Measurements from ENCODE around the gene HAUS5. TPM values are rescaled to one million over a fixed set of nuclear protein-coding genes. Genes with fewer than 3 reads are reported as not detected.
A peak's percentile ranks its signal among the peaks of the same experiment; 100 is the strongest.

Gene HAUS5
- total RNA-seq, 1 experiment from 2014 or later: 9.7 TPM

DNA sequence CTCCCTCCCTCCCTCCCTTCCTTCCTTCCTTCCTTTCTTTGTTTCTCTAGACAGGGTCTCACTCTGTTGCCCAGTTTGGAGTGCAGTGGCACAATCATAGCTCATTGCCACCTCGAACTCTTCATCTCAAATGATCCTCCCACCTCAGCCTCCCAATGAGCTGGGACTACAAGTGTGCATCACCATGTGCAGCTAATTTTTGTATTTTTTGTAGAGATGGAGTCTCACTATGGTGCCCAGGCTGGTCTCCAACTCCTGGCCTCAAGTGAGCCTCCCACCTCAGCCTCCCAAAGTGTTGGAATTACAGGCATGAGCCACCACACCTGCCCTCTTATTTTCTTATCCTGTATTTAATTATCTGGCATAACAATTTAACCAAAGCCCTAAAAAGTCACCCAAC is 58.2 kb downstream of the HAUS5 start:
- no peak for DNase-seq (ENCODE audit: low read depth)

DNA sequence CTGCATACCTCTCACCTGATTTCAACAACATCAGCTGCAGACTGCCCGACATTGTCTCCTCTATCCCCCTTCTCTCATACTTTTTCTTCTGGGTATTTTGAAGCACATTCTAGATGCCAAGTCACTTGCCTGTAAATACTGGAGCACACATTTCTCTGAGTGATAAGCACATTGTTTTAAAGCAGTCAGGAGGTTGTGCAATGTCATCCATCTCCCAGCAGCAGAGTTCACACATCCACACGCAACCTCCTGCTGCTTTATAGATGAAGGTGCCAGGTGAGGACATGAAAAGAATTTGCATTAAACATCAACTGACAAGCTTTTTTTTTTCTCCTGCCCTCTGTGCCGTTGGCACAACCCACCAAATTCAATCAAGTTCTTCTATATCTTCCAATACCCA is 59.3 kb downstream of the HAUS5 start:
- no peak for DNase-seq (ENCODE audit: low read depth)

DNA sequence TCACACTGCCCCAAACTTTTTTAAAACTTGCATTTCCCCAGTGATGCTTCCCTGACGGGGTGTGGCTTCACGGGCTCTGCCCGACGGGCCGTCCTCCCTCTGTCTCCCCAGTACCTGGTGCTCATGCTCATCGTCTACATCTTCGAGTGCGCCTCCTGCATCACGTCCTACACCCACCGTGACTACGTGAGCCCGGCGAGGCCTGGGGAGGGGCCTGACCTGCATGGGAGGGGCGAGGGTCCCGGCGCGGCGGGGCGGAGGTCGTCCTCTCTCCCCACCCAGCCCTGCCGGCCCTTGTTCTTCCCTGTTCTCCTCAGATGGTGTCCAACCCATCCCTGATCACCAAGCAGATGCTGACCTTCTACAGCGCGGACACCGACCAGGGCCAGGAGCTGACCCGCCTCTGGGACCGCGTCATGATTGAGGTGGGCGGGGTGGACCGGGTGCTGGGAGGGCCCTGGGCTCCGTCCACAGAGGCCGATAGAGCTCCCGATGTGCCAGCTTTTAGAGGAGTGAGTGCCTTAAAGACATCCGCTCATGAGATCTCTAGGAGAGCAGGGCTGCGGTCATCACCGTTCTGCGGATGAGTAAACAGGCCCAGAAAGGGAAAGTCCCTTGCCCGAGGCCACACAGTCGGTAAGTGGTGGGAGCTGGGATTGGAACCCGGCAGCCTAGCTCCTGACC is 60.7 kb downstream of the HAUS5 start:
- DNase-seq (ENCODE audit: low read depth): peak; percentile 94

Other genes with a start within 250 kb of the HAUS5 start
- gene GPR42, start 241.7 kb upstream of the HAUS5 start, total RNA-seq (2014; rRNA removed; shearing (Covaris generic)): not detected in 2 replicates
- gene FFAR2, start 164.5 kb upstream of the HAUS5 start, total RNA-seq (2014; rRNA removed; shearing (Covaris generic)): not detected in 2 replicates
- not detected in 2 replicates for gene KRTDAP, start 122.3 kb upstream of the HAUS5 start, total RNA-seq (2014; rRNA removed; shearing (Covaris generic))
- gene DMKN, start 99.1 kb upstream of the HAUS5 start, total RNA-seq (2014; rRNA removed; shearing (Covaris generic)): 2.9 TPM in 1 of 2 replicates, not detected in the other
- not detected in 2 replicates for gene SBSN, start 84.4 kb upstream of the HAUS5 start, total RNA-seq (2014; rRNA removed; shearing (Covaris generic))
- gene GAPDHS, start 79.3 kb upstream of the HAUS5 start, total RNA-seq (2014; rRNA removed; shearing (Covaris generic)): 0.20 TPM in 1 of 2 replicates, not detected in the other
- 133 and 153 TPM in 2 replicates for gene TMEM147, start 67.1 kb upstream of the HAUS5 start, total RNA-seq (2014; rRNA removed; shearing (Covaris generic))
- gene ATP4A, start 49.1 kb upstream of the HAUS5 start, total RNA-seq (2014; rRNA removed; shearing (Covaris generic)): 0.12 TPM in 1 of 2 replicates, not detected in the other
- not detected in 2 replicates for gene PMIS2, start 26.6 kb upstream of the HAUS5 start, total RNA-seq (2014; rRNA removed; shearing (Covaris generic))
- gene RBM42, start 16.3 kb downstream of the HAUS5 start, total RNA-seq (2014; rRNA removed; shearing (Covaris generic)): 90.8 and 103 TPM in 2 replicates
- gene ETV2, start 29.0 kb downstream of the HAUS5 start, total RNA-seq (2014; rRNA removed; shearing (Covaris generic)): 0.39 and 1.1 TPM in 2 replicates
- 619 and 745 TPM in 2 replicates for gene COX6B1, start 35.6 kb downstream of the HAUS5 start, total RNA-seq (2014; rRNA removed; shearing (Covaris generic))
- gene UPK1A, start 53.8 kb downstream of the HAUS5 start, total RNA-seq (2014; rRNA removed; shearing (Covaris generic)): 0.29 TPM in 1 of 2 replicates, not detected in the other
- not detected in 2 replicates for gene ZBTB32, start 91.8 kb downstream of the HAUS5 start, total RNA-seq (2014; rRNA removed; shearing (Covaris generic))
- 6.8 and 7.4 TPM in 2 replicates for gene KMT2B, start 105.3 kb downstream of the HAUS5 start, total RNA-seq (2014; rRNA removed; shearing (Covaris generic))
- gene IGFLR1, start 129.7 kb downstream of the HAUS5 start, total RNA-seq (2014; rRNA removed; shearing (Covaris generic)): 4.2 and 6.8 TPM in 2 replicates
- gene U2AF1L4, start 132.7 kb downstream of the HAUS5 start, total RNA-seq (2014; rRNA removed; shearing (Covaris generic)): 9.4 and 20.5 TPM in 2 replicates
- 130 and 159 TPM in 2 replicates for gene PSENEN, start 132.9 kb downstream of the HAUS5 start, total RNA-seq (2014; rRNA removed; shearing (Covaris generic))
- gene LIN37, start 135.8 kb downstream of the HAUS5 start, total RNA-seq (2014; rRNA removed; shearing (Covaris generic)): 22.0 and 22.3 TPM in 2 replicates
- gene HSPB6, start 144.3 kb downstream of the HAUS5 start, total RNA-seq (2014; rRNA removed; shearing (Covaris generic)): 0.10 TPM in 1 of 2 replicates, not detected in the other
- gene PROSER3, start 145.4 kb downstream of the HAUS5 start, total RNA-seq (2014; rRNA removed; shearing (Covaris generic)): 8.4 and 10.7 TPM in 2 replicates
- gene ARHGAP33, start 162.8 kb downstream of the HAUS5 start, total RNA-seq (2014; rRNA removed; shearing (Covaris generic)): 2.3 and 5.0 TPM in 2 replicates
- gene PRODH2, start 200.1 kb downstream of the HAUS5 start, total RNA-seq (2014; rRNA removed; shearing (Covaris generic)): not detected in 2 replicates
- not detected in 2 replicates for gene NPHS1, start 239.8 kb downstream of the HAUS5 start, total RNA-seq (2014; rRNA removed; shearing (Covaris generic))
- 0.10 TPM in 1 of 2 replicates, not detected in the other for gene KIRREL2, start 244.2 kb downstream of the HAUS5 start, total RNA-seq (2014; rRNA removed; shearing (Covaris generic))

Data from RPMI7951 (cell line).